Measurements from ENCODE around the gene SF3A1.

DNA sequence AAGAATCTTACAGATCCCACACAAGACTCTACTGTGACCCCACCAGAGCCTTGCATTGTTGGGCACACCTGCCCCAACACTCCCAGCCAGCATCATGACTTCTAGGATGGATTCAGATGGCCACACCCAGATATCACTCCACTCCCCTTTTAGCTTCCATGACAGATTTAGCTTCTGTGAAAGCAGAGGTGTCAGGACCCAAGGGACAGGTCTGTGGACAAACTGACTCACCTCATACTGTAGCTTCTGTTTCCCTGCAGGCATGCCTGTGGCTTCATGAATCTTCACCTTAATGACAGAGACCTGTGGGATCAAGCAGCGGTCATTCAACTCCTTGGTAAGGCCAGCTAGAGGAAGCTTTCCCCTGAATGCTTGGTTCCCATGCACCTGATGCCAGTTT is 21.5 kb downstream of the SF3A1 start:
- TF ChIP-seq, protein P1, sequence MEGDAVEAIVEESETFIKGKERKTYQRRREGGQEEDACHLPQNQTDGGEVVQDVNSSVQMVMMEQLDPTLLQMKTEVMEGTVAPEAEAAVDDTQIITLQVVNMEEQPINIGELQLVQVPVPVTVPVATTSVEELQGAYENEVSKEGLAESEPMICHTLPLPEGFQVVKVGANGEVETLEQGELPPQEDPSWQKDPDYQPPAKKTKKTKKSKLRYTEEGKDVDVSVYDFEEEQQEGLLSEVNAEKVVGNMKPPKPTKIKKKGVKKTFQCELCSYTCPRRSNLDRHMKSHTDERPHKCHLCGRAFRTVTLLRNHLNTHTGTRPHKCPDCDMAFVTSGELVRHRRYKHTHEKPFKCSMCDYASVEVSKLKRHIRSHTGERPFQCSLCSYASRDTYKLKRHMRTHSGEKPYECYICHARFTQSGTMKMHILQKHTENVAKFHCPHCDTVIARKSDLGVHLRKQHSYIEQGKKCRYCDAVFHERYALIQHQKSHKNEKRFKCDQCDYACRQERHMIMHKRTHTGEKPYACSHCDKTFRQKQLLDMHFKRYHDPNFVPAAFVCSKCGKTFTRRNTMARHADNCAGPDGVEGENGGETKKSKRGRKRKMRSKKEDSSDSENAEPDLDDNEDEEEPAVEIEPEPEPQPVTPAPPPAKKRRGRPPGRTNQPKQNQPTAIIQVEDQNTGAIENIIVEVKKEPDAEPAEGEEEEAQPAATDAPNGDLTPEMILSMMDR (IDR thresholded peaks at IDR 0.05; ENCODE audit: control extremely low read depth in 1 of 3, insufficient read depth in 1 of 3, low read depth in 1 of 3, low read length in 3 of 3) = no peak
- TF ChIP-seq KDM1A (IDR thresholded peaks at IDR 0.05; ENCODE audit: borderline replicate concordance, low read length) (no peak), EP300 (IDR thresholded peaks at IDR 0.05; ENCODE audit: borderline replicate concordance in 1 of 2, low read depth in 2 of 2, low read length in 2 of 2) (no peak), SP2 (IDR thresholded peaks at IDR 0.05; ENCODE audit: low read length) (no peak), POLR2AphosphoS5 (IDR thresholded peaks at IDR 0.05; ENCODE audit: low read depth, low read length) (no peak), TCF12 (IDR thresholded peaks at IDR 0.05; ENCODE audit: low read depth, low read length) (no peak), BRCA1 (IDR thresholded peaks at IDR 0.05; ENCODE audit: low read depth, low read length) (no peak), CHD1 (IDR thresholded peaks at IDR 0.05; ENCODE audit: low read depth, low read length) (no peak), TEAD4 (IDR thresholded peaks at IDR 0.05; ENCODE audit: low read depth, low read length) (no peak)
